HG03095 (cell line): ENCODE data around the gene MARCHF3.
"Not testable (repeated sequence)": the region's sequence is repeated elsewhere in the genome, so short reads cannot be mapped to it uniquely, and the experiment has no call there.

Source experiments
- ATAC-seq: cut with Tn5 transposase; IDR thresholded peaks from one replicate; pipeline ENCODE4 v1.9.1; 2021; ENCODE audit warnings: moderate library complexity; ENCODE audit not compliant: unreplicated experiment

Gene MARCHF3

DNA sequence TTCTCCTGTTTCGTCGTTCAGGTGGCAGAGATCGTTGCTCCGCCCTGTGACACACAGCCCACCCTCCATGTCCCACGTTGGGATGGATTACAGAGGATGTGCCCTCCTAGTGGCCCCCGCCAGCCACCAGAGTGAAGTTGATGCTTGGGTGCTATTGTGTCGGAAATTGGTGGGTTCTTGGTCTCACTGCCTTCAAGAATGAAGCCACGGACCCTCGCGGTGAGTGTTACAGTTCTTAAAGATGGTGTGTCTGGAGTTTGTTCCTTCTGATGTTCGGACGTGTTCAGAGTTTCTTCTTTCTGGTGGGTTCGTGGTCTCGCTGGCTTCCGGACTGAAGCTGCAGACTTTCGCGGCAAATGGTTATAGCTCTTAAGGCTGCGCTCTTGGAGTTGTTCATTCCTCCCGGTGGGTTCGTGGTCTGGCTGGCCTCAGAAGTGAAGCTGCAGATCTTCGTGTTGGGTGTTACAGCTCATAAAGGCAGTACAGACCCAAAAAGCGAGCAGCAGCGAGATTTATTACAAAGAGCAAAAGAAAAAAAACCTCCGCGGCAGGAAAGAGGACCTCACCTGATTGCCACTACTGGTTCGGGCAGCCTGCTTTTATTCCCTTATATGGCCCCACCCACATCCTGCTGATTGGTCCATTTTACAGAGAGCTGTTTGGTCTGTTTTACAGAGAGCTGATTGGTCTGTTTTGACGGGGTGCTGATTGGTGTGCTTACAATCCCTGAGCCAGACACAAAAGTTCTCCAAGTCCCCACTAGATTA lies 176.6 kb downstream of the MARCHF3 start:
- ATAC-seq = not testable (repeated sequence)

DNA sequence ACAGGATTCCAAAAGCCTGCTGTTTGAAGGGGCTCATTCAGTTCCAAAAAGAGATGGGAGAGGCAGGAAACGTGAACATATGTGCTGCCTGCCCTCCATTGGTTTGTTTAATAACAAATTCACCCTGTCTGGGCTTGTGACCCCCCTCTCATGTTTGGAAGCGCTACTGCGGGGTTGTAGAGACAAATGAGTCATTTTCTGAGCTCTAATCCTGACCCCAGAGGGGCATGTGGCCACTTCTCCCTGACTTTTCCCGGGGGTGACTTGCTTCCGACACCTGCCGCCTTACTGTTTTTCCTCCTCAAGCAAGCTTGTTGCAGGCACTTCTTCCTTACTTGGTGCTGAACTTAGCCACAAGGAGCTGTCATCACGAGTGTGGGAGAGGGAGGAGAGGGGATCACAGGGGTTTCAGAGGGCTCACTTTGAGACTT lies 177.5 kb downstream of the MARCHF3 start:
- ATAC-seq = no peak

DNA sequence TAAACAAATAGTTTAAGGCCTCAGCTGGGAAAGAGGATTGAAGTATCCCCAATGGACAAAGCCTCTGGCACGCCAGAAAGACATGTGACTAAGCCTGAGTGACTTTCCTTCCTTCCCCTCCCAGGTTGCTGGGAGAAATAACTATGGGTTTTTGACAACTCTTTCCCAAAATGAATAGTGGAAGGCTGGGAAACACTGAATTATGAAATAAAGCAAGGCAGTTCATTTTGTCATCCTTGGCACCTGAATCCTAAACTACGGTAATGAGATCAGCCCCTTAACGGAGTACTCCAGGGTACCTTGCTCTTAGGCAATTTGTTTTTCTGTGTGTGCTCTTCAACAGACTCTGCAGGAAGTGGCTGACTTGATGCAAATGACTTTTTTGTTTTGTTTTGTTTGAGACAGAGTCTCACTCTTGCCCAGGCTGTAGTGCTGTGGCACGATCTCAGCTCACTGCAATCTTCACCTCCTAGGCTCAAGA lies 178.2 kb downstream of the MARCHF3 start:
- ATAC-seq = peak; percentile 84

DNA sequence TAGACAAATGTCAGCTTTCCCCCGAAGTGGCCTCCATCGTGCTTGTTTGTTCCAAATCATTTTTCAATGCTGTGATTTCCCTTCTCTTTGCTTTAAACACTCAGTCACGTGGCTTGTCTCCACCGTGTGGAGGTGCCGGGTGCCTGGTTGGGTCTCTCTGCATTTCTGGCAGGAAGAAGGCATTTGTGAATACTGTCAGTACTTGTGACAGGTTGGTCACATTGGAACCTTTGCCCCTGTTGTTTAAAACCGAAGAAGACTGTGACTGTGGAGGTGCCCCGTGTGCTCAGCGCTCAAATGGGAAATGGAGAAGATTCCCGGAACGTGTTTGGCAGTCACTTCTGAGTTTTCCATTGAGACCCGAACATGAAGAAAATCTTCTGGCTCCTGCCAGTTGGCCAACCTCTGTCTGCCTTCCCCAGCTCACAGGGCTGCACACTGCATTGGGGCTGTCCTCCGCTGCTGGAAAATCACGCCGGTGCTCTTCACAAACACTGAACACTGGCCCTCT lies 178.8 kb downstream of the MARCHF3 start:
- ATAC-seq = no peak

DNA sequence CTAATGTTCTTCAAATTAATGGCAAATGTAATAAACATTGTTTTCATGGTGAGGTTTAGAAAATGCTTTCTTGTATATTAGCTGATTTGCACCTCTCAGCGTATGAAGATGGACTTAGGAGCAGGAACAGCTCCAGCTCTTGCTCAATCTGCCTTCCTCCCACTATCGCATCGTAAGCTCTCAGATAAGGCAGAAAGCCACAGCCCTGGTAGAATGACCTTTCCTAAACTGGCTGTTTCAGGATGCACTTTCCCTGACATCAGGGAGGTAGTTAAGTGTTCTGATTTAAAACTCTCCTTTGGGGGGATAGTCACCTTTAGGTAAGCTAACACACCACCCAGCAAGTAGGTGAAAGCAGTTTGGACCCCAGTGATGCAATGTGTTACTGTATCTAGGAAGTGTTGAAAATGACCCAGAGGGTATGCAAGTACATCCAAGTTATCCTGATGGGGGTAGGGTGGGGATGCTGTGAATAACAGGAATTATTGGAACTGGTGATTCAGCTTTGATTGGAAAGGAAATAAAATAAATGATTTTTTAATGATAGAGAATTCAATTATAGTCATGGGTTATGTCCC lies 181.2 kb downstream of the MARCHF3 start:
- ATAC-seq = no peak

DNA sequence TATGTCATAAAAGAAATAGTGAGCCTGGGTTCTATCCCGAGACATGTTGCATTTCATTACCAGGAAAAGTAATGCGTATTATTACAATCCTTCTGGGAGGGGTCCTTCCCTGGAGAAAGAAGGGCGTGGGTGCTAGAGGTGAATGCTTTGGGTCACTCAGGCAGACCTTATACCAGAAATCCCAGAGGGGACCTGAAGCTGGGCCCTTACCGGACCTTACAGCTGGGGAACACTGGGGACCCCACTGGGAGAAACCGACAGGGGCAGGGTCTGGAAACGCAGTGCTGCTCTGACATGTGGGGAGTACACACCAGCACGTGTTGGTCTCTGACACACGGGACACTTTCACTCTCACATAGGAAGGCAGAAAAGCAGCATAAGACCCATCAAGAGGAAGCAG lies 182.1 kb downstream of the MARCHF3 start:
- no peak for ATAC-seq

DNA sequence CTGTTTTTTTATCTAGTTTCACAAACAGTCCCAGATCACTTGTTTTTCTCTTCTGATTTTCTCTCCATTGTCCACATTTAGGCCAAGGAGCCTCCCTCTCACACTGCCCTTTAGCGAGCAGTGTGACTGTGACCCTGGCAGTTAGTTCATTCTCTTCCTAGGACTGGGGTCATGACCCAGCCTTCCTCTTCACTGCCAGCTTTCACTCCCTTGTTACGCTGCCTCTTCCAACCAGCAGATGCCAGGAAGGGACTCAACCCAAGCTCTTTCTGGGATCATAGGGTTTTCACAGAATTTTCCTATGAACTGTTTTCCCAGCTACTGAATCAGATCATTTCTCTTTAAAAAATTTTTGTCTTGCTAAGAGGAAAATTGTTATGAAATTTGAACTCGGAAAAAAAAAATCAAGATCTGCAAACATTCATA lies 182.5 kb downstream of the MARCHF3 start:
- ATAC-seq = no peak

DNA sequence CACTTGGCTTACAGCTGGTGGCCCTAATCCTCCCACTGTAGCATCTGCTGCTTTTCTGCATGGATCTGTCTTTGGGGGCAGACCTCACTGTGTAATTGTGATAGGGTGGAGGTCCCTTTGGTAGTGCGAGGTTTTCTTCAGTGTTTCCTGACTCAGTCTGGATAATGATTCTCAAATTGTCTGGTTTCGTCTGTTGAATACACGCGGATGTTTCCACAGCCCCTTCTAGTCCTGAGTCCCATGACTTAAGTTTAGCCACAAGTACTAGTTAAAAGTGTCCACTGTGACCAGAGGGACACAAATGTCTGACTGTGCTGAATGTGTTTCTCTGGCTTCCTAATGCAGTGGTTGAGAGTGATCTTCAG lies 182.9 kb downstream of the MARCHF3 start:
- ATAC-seq = no peak

DNA sequence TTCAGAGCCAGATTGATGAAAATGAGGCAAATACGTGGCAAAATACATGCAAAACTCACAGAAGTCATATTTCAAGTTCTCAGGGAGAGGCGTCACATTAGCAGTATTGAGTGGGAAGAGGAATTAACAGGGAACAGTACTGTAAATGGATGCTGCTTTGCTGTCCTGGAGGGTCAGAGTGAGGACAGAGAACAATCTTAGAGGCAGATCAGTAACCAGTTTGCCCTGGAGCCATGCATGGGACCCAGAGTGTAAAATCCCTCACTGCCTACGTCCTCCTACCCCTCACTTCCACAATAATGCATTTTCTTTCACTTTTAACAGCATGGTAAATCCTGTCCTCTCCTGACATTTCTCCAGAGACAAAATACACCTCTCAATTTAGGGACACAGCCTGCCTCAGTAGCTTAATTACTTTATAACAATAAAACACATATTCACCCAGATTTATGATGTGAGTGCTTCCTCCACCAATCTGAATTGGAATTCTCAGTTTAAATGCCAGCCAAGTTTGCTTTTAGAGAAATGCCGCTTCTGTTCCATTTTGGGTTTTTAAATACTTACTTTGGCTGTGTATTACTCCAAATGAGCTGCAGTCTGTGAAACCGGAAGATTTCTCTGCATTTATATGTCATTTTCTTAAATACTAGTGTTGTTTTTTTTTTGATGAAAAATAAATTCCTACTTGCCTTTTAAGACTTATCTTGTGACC lies 183.5 kb downstream of the MARCHF3 start:
- no peak for ATAC-seq

DNA sequence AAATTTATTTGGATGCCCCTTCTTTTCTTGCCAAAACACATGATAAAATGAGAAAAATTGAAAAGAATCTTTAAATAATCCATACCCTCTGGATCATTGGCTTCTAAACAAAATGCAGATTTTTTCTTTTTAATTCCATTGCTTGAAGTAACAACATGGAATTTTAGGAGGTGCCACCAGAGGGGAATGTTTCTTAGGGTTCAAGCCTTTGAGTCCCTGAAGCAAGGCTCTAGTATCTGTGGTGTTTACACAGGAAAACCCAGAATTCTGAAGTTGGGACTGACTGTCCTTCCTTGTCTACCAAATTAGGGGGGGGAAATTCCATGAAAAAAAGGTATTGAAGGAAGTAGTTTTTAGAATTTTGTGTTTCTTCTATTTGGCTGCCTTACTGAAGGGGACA lies 184.0 kb downstream of the MARCHF3 start:
- ATAC-seq = no peak

DNA sequence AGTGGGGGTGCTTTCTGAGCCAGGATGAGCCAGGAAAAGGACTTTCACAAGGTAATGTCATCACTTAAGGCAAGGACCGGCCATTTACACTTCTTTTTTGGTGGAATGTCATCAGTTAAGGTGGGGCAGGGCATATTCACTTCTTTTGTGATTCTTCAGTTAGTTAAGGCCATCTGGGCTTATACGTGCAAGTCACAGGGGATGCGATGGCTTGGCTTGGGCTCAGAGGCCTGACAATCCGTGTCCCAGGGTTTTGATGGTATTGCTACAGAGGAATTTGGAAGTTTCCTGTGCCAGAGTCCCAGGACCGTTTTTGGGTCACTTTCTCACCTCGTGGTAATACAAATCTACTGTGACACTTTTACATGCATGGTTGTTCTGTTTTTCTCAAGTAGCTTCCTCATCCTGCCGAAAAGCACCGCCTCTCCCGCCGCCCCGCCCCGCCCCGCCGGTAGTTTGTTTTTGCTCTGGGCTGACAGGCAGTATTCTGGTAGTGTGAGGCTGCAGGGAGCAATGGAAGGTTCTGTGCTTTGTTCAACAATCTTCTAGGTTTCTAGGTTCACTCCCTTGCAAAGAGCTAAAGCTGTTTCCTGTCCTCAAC lies 184.8 kb downstream of the MARCHF3 start:
- peak; percentile 93 for ATAC-seq

DNA sequence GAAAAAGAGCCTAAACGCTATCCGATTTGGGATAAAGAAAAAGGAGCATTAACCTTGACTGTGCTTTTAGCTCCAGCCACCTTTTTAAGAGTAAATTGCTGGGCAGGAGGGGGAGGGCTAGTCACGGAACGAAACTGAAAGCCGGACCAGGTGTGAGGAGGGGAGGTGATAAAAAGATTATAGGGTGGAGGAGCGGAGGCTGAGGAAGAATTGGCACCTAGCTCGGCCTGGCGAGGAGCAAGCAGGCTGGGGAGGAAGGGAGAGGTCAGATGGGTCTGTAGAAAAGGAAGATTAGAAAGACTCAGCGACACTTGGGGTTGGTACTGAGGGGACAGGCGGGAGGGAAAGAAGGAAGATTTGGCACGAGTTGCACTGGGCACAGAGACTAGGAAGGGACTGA lies 187.0 kb downstream of the MARCHF3 start:
- ATAC-seq = not testable (repeated sequence)

DNA sequence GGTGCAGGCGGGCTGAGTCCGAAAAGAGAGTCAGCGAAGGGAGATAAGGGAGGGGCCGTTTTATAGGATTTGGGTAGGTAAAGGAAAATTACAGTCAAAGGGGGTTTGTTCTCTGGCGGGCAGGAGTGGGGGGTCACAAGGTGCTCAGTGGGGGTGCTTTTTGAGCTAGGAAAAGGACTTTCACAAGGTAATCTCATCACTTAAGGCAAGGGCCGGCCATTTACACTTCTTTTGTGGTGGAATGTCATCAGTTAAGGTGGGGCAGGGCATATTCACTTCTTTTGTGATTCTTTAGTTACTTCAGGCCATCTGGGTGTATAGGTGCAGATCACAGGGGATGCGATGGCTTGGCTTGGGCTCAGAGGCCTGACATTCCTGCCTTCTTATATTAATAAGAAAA lies 191.0 kb downstream of the MARCHF3 start:
- not testable (repeated sequence) for ATAC-seq

DNA sequence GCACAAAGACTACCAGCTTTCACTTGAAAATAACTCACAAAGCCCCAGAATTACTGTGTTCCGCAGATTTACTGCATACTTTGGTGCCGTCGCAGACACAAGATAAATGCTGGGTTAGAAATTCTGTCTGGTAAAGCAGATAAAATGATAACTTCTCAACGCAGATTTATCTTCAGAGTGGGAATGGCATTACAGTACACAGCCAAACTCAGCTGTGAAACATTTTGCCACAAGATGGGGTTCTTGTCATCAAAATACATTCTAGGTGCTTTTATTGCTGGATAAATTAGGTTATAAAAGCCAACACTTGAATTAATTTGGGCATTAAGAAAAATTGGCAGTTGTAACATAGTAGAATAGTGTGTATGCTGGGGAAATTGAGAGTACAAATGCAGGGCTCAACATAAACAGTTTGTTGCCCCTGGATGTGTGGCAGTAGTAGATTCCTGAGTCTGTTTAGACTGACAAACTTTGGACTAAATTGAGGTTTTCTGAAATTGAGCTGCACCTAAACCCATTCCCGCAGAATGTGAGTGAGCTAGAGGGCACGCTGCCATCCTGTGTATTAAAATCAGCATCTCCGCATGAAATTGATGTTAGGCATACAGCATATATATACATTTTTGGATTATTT lies 192.3 kb downstream of the MARCHF3 start:
- no peak for ATAC-seq

DNA sequence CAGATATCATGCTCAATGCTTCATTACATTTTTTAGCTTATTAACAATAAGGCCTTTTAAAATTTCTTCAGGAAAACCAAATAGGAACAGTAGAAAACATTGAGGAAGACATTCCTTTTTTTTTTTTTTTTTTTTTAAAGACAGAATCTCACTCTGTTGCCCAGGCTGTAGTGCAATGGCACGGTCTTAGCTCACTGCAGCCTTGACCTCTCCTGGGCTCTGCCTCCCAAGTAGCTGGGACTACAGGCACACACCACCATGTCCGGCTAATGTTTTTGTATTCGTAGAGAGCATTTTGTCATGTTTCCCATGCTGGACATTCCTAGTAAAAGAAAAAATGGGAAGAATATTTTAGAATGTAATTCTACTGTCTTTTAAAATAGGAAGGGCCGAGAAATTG lies 193.1 kb downstream of the MARCHF3 start:
- no peak for ATAC-seq

DNA sequence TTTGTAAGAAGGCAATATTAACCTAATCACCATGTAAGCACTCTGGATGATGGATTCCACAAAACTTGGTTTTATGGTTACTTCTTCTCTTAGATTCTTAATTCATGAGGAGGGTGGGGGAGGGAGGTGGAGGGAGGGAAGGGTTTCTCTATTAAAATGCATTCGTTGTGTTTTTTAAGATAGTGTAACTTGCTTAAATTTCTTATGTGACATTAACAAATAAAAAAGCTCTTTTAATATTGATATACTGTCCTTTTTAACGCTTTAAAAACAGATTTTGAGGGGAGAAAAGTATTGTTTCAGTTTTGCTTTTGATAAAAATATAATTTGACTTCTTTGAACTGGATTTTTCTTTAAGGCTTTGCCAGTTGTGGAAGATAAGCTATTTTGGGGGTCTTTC lies 193.6 kb downstream of the MARCHF3 start:
- no peak for ATAC-seq

DNA sequence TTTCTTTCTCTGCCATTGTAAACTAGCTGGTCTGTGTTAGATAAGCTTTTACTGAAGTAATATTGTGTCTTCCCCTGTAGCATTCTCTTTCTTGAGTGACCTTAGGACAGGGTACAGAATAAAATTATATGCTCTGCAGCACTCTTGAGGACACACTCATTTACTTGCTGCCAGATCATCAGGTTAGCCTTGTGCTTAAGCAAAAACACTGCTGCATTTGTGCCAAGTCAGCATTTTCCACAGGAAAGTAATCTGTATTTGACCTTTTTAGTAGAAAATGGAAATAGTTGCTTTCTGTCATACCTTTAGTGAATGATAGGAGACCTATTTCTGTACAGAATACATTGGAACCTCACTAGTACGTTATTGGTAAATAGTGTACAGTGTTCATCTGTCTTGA lies 199.2 kb downstream of the MARCHF3 start:
- ATAC-seq = no peak

DNA sequence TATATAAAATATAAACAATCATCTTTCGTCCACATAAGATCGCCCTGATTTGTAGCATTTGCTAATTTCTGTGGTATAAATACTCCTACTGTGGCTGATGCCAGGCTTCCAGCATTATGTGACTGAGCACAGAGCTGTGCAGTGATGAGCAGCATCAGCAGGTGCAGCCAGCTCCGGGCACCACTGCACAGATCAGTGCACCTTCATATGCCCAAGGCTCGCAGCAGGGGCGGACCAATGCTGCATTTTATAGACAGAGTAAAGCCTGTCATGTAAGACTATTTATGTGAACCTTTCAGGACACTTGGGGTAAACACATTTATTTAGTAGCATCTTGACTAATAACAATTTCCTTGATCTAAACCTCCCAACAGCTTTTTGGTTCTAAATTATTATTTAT lies 200.3 kb downstream of the MARCHF3 start:
- ATAC-seq = no peak

DNA sequence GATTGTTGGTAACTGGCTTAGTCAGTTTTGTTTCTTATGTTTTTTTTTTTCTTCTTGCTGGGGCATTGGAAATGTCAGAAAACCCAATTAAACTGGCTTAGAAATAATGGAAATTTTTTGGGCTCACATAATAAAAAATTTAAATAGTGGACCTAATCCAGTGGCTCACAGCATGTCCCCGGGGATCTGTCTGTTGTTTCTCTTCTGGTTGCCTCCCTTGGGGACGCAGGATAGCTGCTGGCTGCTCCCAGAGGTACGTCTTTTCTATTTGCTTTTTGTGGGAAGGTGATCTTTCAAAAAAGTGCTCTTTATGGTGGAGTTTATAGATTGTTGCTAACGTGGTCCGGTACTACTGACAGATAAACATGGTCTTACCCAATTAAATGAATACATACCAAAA lies 201.3 kb downstream of the MARCHF3 start:
- ATAC-seq = no peak

DNA sequence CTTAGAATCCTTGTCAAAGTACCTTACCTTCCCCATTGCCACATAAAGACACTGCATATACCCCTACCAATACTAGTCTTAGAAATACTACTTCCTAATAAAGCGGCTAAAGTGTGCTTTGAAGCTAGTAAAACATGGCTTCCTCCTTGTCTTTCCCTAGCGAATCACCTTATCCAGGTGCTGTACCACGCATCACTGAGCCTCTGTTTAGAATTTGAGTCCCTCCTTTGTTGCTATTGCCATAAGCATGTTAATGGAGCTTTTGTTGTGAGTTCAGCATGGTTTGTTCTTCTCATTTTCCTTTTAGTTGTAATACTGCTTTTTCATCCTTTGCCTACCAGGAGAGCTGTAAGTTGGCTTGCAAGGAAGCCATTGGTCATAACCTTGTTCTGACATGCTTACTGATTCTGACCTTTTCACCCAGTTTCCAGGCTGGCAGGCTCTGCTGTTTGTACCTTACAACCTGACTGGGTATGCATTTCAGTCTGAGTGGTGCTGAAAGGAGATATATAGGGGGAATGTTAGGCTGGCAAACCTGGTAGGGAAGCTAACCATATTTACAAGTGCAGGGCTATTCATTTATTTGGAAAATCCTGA lies 203.6 kb downstream of the MARCHF3 start:
- ATAC-seq = no peak

DNA sequence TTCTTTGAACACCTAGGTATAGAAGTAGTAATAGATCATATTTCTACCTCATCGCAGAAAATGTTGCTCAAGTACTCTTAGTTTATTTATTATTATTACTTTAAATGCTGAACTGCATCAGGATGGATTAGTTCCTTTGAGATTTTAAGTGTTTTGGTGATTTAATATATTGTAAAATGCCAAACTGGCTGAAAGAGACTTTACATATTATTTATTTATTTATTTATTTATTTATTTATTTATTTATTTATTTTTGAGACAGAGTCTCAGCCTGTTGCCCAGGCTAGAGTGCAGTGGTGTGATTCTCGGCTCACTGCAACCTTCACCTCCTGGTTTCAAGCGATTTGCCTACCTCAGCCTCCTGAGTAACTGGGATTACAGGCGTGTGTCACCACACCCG lies 211.1 kb downstream of the MARCHF3 start:
- no peak for ATAC-seq
